A549 (cell line): ENCODE measurements around the gene NFIX.

Experiments
- CEBPB ChIP-seq, 2 experiments: fragments of >200 bp in 1 of 2; sonication (Bioruptor Twin) in 1 of 2; formaldehyde crosslinking in 1 of 2; IDR thresholded peaks; 2 replicates each; pipeline ENCODE4 v1.6.1; 2012 to 2016
- EHMT2 ChIP-seq: fragments of 200-600 bp; sonication (generic); IDR thresholded peaks from 2 replicates; pipeline ENCODE4 v1.6.1; 2016; ENCODE audit warnings: antibody characterized with exemption, low read depth, mild to moderate bottlenecking, moderate library complexity
- MAX ChIP-seq: IDR thresholded peaks from 2 replicates; pipeline ENCODE4 v1.6.1; 2012
- PHF8 ChIP-seq: fragments of 200-600 bp; sonication (generic); IDR thresholded peaks from 2 replicates; pipeline ENCODE4 v1.6.1; 2016; ENCODE audit warnings: low read depth, mild to moderate bottlenecking, antibody characterized with exemption, moderate library complexity, borderline replicate concordance
- POLR2A ChIP-seq: IDR thresholded peaks from 2 replicates; pipeline ENCODE4 v1.6.1; 2012; ENCODE audit warnings: mild to moderate bottlenecking, low read length
- RAD21 ChIP-seq, 2 experiments: fragments of >200 bp in 1 of 2; sonication (Bioruptor Twin) in 1 of 2; formaldehyde crosslinking in 1 of 2; IDR thresholded peaks in 1 of 2; conservative IDR thresholded peaks in 1 of 2; 2 replicates in 1 of 2; 3 replicates in 1 of 2; pipeline ENCODE4 v1.6.1; 2012 to 2018; ENCODE audit warnings: inconsistent platforms in 1 of 2
- REST ChIP-seq: fragments of 200-600 bp; sonication (generic); IDR thresholded peaks from 2 replicates; pipeline ENCODE4 v1.6.1; 2016; ENCODE audit warnings: antibody characterized with exemption, mild to moderate bottlenecking, moderate library complexity
- TF ChIP-seq, protein P1 (sequence below): fragments of >200 bp; sonication (Bioruptor Twin); formaldehyde crosslinking; IDR thresholded peaks from 3 replicates; pipeline ENCODE4 v1.5.1; 2016

GRCh38 chr19:13037731-13038130, 42.5 kb downstream of the NFIX start:
- no peak for TF ChIP-seq REST
- no peak for TF ChIP-seq EHMT2
- TF ChIP-seq POLR2A: no peak
- TF ChIP-seq, protein P1, sequence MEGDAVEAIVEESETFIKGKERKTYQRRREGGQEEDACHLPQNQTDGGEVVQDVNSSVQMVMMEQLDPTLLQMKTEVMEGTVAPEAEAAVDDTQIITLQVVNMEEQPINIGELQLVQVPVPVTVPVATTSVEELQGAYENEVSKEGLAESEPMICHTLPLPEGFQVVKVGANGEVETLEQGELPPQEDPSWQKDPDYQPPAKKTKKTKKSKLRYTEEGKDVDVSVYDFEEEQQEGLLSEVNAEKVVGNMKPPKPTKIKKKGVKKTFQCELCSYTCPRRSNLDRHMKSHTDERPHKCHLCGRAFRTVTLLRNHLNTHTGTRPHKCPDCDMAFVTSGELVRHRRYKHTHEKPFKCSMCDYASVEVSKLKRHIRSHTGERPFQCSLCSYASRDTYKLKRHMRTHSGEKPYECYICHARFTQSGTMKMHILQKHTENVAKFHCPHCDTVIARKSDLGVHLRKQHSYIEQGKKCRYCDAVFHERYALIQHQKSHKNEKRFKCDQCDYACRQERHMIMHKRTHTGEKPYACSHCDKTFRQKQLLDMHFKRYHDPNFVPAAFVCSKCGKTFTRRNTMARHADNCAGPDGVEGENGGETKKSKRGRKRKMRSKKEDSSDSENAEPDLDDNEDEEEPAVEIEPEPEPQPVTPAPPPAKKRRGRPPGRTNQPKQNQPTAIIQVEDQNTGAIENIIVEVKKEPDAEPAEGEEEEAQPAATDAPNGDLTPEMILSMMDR: no peak
- TF ChIP-seq RAD21 (conservative IDR thresholded peaks at IDR 0.05 in 1 of 2, IDR thresholded peaks at IDR 0.05 in 1 of 2): no peak
- no peak for TF ChIP-seq PHF8
- no peak for TF ChIP-seq MAX
- no peak for TF ChIP-seq CEBPB (IDR thresholded peaks at IDR 0.05)
